OCI-LY3 (cell line): Measurements from ENCODE around the gene NOC4L.

Experiments used
- H2AFZ ChIP-seq: fragments of 200-600, 300-600 bp; shearing (Covaris generic); 2 replicates; pipeline ENCODE4 v1.6.0; 2014; ENCODE audit warnings: antibody characterized with exemption, low read depth, low read length
- H3K27ac ChIP-seq: fragments of 200-600, 300-600 bp; sonication (generic); 2 replicates; pipeline ENCODE4 v1.5.1; 2014; ENCODE audit warnings: mild to moderate bottlenecking, low read length, moderate library complexity, mixed read lengths
- H3K27me3 ChIP-seq: fragments of 200-600, 300-600 bp; sonication (generic); 2 replicates; pipeline ENCODE4 v1.6.1; 2014; ENCODE audit warnings: low read depth, low read length, mixed read lengths
- H3K36me3 ChIP-seq: fragments of 200-600, 300-600 bp; sonication (generic); replicated peaks from 2 replicates; pipeline ENCODE3; 2014; ENCODE audit warnings: low read depth, low read length, mixed read lengths
- H3K4me1 ChIP-seq: fragments of 300-600, 200-600 bp; sonication (generic); 2 replicates; pipeline ENCODE4 v1.6.1; 2014; ENCODE audit warnings: low read length, mixed read lengths
- H3K4me2 ChIP-seq: fragments of 200-600, 300-600 bp; sonication (generic); 2 replicates; pipeline ENCODE4 v1.6.1; 2014; ENCODE audit warnings: low read length, mixed read lengths
- H3K4me3 ChIP-seq: fragments of 300-600, 200-600 bp; sonication (generic); 2 replicates; pipeline ENCODE4 v1.5.1; 2014; ENCODE audit warnings: antibody characterized with exemption, mild to moderate bottlenecking, low read length, moderate library complexity
- H3K79me2 ChIP-seq: fragments of 300-600, 200-600 bp; shearing (Covaris generic); 2 replicates; pipeline ENCODE4 v1.6.1; 2014; ENCODE audit warnings: mild to moderate bottlenecking, low read length, mixed read lengths
- H3K9ac ChIP-seq: fragments of 300-600, 200-600 bp; shearing (Covaris generic); 2 replicates; pipeline ENCODE4 v1.6.0; 2014; ENCODE audit warnings: mild to moderate bottlenecking, low read length, moderate library complexity
- H3K9me3 ChIP-seq: fragments of 200-600, 300-600 bp; shearing (Covaris generic); 2 replicates; pipeline ENCODE4 v1.6.1; 2014; ENCODE audit warnings: low read length, mixed read lengths; ENCODE audit not compliant: insufficient read depth
- H4K20me1 ChIP-seq: fragments of 200-600, 300-600 bp; sonication (generic); 2 replicates; pipeline ENCODE4 v1.6.1; 2016; ENCODE audit warnings: low read length, mixed read lengths; ENCODE audit not compliant: insufficient read depth
- EZH2phosphoT487 ChIP-seq: fragments of 200-600 bp; shearing (Covaris generic); IDR thresholded peaks from 2 replicates; pipeline ENCODE4 v1.6.1; 2018; ENCODE audit warnings: antibody characterized with exemption, mixed run types, low read depth
- TF ChIP-seq, protein P1 (sequence below): fragments of 200-600, 300-600 bp; sonication (generic); IDR thresholded peaks from 2 replicates; pipeline ENCODE4 v1.5.1; 2014; ENCODE audit warnings: antibody characterized with exemption, low read length, low read depth

Gene NOC4L

DNA sequence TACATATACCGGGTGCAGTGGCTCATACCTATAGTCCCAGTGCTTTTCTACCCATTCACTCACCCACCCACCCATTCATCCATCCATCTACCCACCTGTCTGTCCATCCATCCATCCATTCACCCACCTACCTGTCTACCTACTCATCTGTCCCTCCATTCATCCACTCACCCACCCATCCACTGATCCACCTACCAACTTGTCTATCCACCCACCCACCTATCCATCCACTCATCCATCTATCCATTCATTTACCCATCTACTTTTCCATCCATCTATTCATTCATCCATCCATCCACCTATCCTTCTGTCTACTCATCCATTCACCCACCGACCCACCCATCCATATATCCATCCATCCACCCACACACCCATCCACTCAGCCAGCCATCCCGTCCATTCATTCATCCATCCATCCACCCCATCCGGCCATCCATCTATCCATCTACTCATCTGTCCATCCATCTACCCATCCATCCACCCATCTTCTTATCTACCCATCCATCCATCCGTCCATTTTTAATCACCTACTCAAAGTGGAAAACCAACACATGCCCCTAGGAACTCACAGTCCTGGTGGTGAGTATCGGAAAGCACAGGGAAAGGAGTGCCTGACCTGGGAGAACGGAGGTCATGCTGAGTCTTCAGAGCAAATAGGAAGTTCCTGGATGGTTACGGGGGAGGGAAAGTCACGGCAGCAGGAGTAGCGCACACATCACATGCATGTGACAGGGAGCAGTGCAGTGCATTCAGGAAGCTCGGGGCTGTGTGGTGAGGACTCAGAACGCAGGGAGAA is 20.1 kb upstream of the NOC4L start:
- H3K9ac ChIP-seq, result no peak overlapping the region

DNA sequence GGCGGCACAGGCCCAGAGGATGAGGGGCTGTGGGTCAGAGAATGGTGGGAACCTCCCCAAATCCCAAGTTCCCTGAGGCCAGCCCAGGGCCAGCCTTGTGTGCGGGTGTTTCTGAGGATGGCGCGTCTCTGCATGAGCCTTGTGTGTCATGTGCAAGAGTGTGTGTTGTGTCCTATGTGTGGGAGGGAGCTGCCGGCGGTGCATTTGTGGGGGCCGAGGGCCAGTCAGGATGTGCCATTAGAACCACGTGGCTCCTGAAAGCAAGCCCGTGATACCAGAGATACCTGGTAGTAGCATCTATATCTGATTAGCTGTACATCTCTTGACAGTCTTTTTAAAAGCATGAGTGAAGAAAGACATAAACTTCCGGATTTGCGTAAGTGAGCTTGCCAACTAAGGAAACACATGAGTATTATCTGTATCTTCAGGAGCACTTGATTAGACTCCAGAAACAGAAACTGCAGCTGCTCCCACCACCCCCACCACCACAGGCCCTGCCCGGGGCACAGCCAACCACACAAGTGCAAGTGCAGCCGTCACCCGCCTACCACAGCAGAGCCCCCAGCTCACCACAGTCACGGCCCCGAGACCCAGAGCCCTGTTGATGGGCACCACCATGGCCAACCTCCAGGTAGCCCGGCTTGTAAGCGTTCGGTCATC is 19.4 kb upstream of the NOC4L start:
- Histone ChIP-seq H3K4me1 (no peaks in the 10 kb centered on the region), H4K20me1 (no peaks in the 10 kb centered on the region), H3K27ac (no peak overlapping the region), H3K4me2 (no peak overlapping the region), H3K9ac (no peak overlapping the region), H3K27me3 (no peaks in the 10 kb centered on the region), H3K4me3 (no peak overlapping the region), H3K9me3 (no peaks in the 10 kb centered on the region), H2AFZ (no peak overlapping the region), H3K36me3 (peaks cover 43% of the 10 kb centered on the region), H3K79me2 (no peaks in the 10 kb centered on the region)
- TF ChIP-seq EZH2phosphoT487, result no peak
- TF ChIP-seq, protein P1, sequence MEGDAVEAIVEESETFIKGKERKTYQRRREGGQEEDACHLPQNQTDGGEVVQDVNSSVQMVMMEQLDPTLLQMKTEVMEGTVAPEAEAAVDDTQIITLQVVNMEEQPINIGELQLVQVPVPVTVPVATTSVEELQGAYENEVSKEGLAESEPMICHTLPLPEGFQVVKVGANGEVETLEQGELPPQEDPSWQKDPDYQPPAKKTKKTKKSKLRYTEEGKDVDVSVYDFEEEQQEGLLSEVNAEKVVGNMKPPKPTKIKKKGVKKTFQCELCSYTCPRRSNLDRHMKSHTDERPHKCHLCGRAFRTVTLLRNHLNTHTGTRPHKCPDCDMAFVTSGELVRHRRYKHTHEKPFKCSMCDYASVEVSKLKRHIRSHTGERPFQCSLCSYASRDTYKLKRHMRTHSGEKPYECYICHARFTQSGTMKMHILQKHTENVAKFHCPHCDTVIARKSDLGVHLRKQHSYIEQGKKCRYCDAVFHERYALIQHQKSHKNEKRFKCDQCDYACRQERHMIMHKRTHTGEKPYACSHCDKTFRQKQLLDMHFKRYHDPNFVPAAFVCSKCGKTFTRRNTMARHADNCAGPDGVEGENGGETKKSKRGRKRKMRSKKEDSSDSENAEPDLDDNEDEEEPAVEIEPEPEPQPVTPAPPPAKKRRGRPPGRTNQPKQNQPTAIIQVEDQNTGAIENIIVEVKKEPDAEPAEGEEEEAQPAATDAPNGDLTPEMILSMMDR, result no peak

More for the DNA sequence above, 20.1 kb upstream of the NOC4L start:
- TF ChIP-seq, protein P1, result no peak
- TF ChIP-seq EZH2phosphoT487, result no peak
- peaks cover 41% of the 10 kb centered on the region for H3K36me3 ChIP-seq
- no peaks in the 10 kb centered on the region for H3K79me2 ChIP-seq
- no peak overlapping the region for H2AFZ ChIP-seq
- H3K4me2 ChIP-seq, result no peak overlapping the region
- no peaks in the 10 kb centered on the region for H3K4me1 ChIP-seq
- no peak overlapping the region for H3K27ac ChIP-seq
- no peaks in the 10 kb centered on the region for H4K20me1 ChIP-seq
- H3K9me3 ChIP-seq, result no peaks in the 10 kb centered on the region
- H3K27me3 ChIP-seq, result no peaks in the 10 kb centered on the region
- H3K4me3 ChIP-seq, result no peak overlapping the region

DNA sequence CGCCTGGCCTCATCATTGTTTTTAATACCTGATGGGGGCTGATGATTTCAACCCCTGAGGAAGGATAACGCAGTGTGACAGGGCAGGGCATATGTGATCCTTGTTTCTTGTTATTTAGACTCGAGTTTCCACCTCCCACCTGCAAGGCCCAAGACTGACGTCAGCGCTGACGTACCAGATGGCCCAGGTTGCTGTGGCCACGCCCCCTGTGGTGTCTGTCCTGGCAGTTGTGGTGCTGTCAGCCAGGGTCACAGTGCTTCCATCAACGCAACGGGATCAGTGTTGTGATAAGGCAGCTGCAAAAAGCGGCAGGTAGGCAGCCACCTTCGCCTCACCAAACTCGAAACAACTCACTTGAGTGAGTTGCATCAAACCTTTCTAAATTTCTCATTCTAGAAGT is 18.5 kb upstream of the NOC4L start:
- Histone ChIP-seq H4K20me1 (no peaks in the 10 kb centered on the region), H2AFZ (no peak overlapping the region), H3K4me3 (no peak overlapping the region), H3K27me3 (no peaks in the 10 kb centered on the region), H3K4me2 (no peak overlapping the region), H3K4me1 (no peaks in the 10 kb centered on the region), H3K79me2 (no peaks in the 10 kb centered on the region), H3K9me3 (no peaks in the 10 kb centered on the region), H3K27ac (no peak overlapping the region), H3K9ac (no peak overlapping the region), H3K36me3 (peaks cover 43% of the 10 kb centered on the region)
- TF ChIP-seq, protein P1, result no peak
- no peak for TF ChIP-seq EZH2phosphoT487

DNA sequence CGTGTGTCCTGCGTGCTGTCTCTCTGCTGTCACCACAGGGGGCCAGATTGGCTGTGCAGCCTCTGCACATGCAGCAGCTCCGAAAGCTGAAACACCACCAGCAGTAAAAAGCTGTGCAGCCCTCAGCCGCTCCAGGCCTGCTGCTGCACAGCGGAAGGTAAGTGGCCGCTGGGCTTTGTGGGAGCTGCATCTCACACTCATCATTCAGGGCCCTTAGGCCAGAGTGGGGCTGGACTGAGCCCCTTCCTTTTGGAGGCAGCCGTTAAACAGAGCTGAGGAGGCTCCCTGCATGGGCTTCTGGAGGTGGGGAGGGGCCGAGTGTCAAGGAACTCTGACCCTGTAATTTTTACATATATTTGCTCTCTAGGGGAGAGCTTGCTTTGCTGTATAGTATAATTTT is 17.2 kb upstream of the NOC4L start:
- Histone ChIP-seq H3K4me2 (no peak overlapping the region), H2AFZ (no peak overlapping the region), H3K36me3 (peaks cover 39% of the 10 kb centered on the region), H3K9me3 (no peaks in the 10 kb centered on the region), H3K27me3 (no peaks in the 10 kb centered on the region), H3K27ac (no peak overlapping the region), H3K9ac (no peak overlapping the region), H3K4me3 (no peak overlapping the region), H4K20me1 (no peaks in the 10 kb centered on the region), H3K79me2 (no peaks in the 10 kb centered on the region), H3K4me1 (no peaks in the 10 kb centered on the region)
- TF ChIP-seq, protein P1, result no peak
- no peak for TF ChIP-seq EZH2phosphoT487
